HCT116 (cell line): ENCODE results near the gene APH1B.

Source experiments
- ATF3 ChIP-seq: IDR thresholded peaks from 2 replicates; pipeline ENCODE4 v1.6.1; 2012
- CEBPB ChIP-seq: IDR thresholded peaks from 2 replicates; pipeline ENCODE4 v1.6.1; 2012; ENCODE audit warnings: low read depth
- CTCF ChIP-seq, 3 experiments: fragments of 200-600 bp in 1 of 3; sonication (generic) in 1 of 3; IDR thresholded peaks in 2 of 3; conservative IDR thresholded peaks in 1 of 3; 2 replicates each; pipeline ENCODE4 v1.5.1; 2012 to 2017; ENCODE audit warnings: low read depth in 2 of 3, low read length in 2 of 3, antibody characterized with exemption in 1 of 3, borderline replicate concordance in 1 of 3, control low read depth in 1 of 3, mild to moderate bottlenecking in 1 of 3, mixed read lengths in 1 of 3, mixed run types in 1 of 3, moderate library complexity in 1 of 3; ENCODE audit not compliant: insufficient read depth in 1 of 3
- EZH2phosphoT487 ChIP-seq: fragments of 200-600 bp; IDR thresholded peaks from 2 replicates; pipeline ENCODE4 v1.6.1; 2018; ENCODE audit warnings: antibody characterized with exemption, borderline replicate concordance
- POLR2A ChIP-seq: IDR thresholded peaks from 2 replicates; pipeline ENCODE4 v1.7.0; 2011; ENCODE audit warnings: borderline replicate concordance; ENCODE audit not compliant: insufficient read depth, insufficient read length; ENCODE audit errors: extremely low read depth
- POLR2AphosphoS5 ChIP-seq: IDR thresholded peaks from 2 replicates; pipeline ENCODE4 v1.6.1; 2011; ENCODE audit warnings: mild to moderate bottlenecking, low read depth, low read length, moderate library complexity
- RAD21 ChIP-seq: IDR thresholded peaks from 2 replicates; pipeline ENCODE4 v1.6.1; 2012; ENCODE audit warnings: low read depth, mild to moderate bottlenecking
- SRF ChIP-seq: IDR thresholded peaks from 2 replicates; pipeline ENCODE4 v1.6.1; 2012; ENCODE audit warnings: low read depth
- ZFX ChIP-seq: fragments of 450-650 bp; IDR thresholded peaks from 2 replicates; pipeline ENCODE4 v1.6.1; 2017

- no peak for TF ChIP-seq ATF3
- no peak for TF ChIP-seq CEBPB
- no peak for TF ChIP-seq POLR2AphosphoS5
- TF ChIP-seq CTCF (IDR thresholded peaks at IDR 0.05 in 2 of 3, conservative IDR thresholded peaks at IDR 0.05 in 1 of 3; ENCODE audit: borderline replicate concordance in 1 of 3, insufficient read depth in 1 of 3, low read depth in 2 of 3, low read length in 2 of 3): no peak
- no peak for TF ChIP-seq POLR2A
- no peak for TF ChIP-seq SRF
- no peak for TF ChIP-seq RAD21
- no peak for TF ChIP-seq EZH2phosphoT487
- TF ChIP-seq ZFX: no peak
These were observed 34.9 kb downstream of the APH1B start for GRCh38 chr15:63312286-63312685.
